Neural cell (in vitro differentiated cells): ENCODE results near the gene C1orf52. TPM values are rescaled to one million over a fixed set of nuclear protein-coding genes. Genes with fewer than 3 reads are reported as not detected.

Experiments used
- H2AFZ ChIP-seq: fragments of 200-600, 300-800 bp; sonication (generic), shearing (Covaris generic); 2 replicates; pipeline ENCODE4 v1.6.0; 2014; ENCODE audit warnings: low read depth, mild to moderate bottlenecking, antibody characterized with exemption, low read length, moderate library complexity
- H3F3A ChIP-seq: fragments of 200-600 bp; shearing (Covaris generic); 2 replicates; pipeline ENCODE4 v1.6.1; 2016; ENCODE audit warnings: mild to moderate bottlenecking, moderate library complexity, mixed read lengths, antibody characterized with exemption, low read length; ENCODE audit not compliant: insufficient read depth, poor library complexity, severe bottlenecking
- H3K27ac ChIP-seq: fragments of 200-600, 300-800 bp; sonication (generic), shearing (Covaris generic); 2 replicates; pipeline ENCODE4 v1.5.1; 2014; ENCODE audit warnings: mild to moderate bottlenecking, low read length, moderate library complexity
- H3K27me3 ChIP-seq: fragments of 300-800, 200-600 bp; sonication (generic), shearing (Covaris generic); 2 replicates; pipeline ENCODE4 v1.6.0; 2014; ENCODE audit warnings: mild to moderate bottlenecking, low read depth, low read length, moderate library complexity; ENCODE audit not compliant: insufficient read depth
- H3K36me3 ChIP-seq: fragments of 300-800, 200-600 bp; sonication (generic), shearing (Covaris generic); 2 replicates; pipeline ENCODE4 v1.5.1; 2014; ENCODE audit warnings: mild to moderate bottlenecking, antibody characterized with exemption, low read length, moderate library complexity; ENCODE audit not compliant: insufficient read depth
- H3K4me2 ChIP-seq: fragments of 300-800, 200-600 bp; sonication (generic), shearing (Covaris generic); 2 replicates; pipeline ENCODE4 v1.6.0; 2014; ENCODE audit warnings: mild to moderate bottlenecking, low read length
- H3K4me3 ChIP-seq: fragments of 300-800, 200-600 bp; sonication (generic), shearing (Covaris generic); 2 replicates; pipeline ENCODE4 v1.5.1; 2014; ENCODE audit warnings: mild to moderate bottlenecking, low read length, moderate library complexity
- H3K79me2 ChIP-seq: fragments of 200-600 bp; shearing (Covaris generic); replicated peaks from 2 replicates; pipeline ENCODE4 v1.6.0; 2014; ENCODE audit warnings: mild to moderate bottlenecking, low read length, moderate library complexity; ENCODE audit not compliant: insufficient read depth
- H3K9ac ChIP-seq: fragments of 300-800, 200-600 bp; sonication (generic), shearing (Covaris generic); 2 replicates; pipeline ENCODE4 v1.6.1; 2016; ENCODE audit warnings: mild to moderate bottlenecking, low read length, mixed read lengths
- H3K9me2 ChIP-seq: fragments of 200-600 bp; shearing (Covaris generic); 2 replicates; pipeline ENCODE4 v1.6.1; 2016; ENCODE audit warnings: mild to moderate bottlenecking, low read length, mixed read lengths; ENCODE audit not compliant: insufficient read depth
- H3K9me3 ChIP-seq: fragments of 200-600, 300-800 bp; sonication (generic), shearing (Covaris generic); 2 replicates; pipeline ENCODE4 v1.6.1; 2016; ENCODE audit warnings: mild to moderate bottlenecking, mixed run types, low read length, moderate library complexity, mixed read lengths
- H4K20me1 ChIP-seq: fragments of 200-600 bp; shearing (Covaris generic); 2 replicates; pipeline ENCODE4 v1.6.1; 2016; ENCODE audit warnings: mild to moderate bottlenecking, mixed run types; ENCODE audit not compliant: insufficient read depth
- CTCF ChIP-seq: fragments of 450-650 bp; IDR thresholded peaks from 2 replicates; pipeline ENCODE4 v1.5.1; 2014; ENCODE audit warnings: antibody characterized with exemption, mild to moderate bottlenecking, moderate library complexity; ENCODE audit not compliant: poor library complexity, severe bottlenecking
- EP300 ChIP-seq: fragments of 450-650 bp; conservative IDR thresholded peaks from 2 replicates; pipeline ENCODE4 v1.6.1; 2014; ENCODE audit warnings: antibody characterized with exemption, mild to moderate bottlenecking, moderate library complexity; ENCODE audit not compliant: poor library complexity, severe bottlenecking
- EZH2 ChIP-seq: fragments of 200-600, 300-800 bp; shearing (Covaris generic), sonication (generic); IDR thresholded peaks from 2 replicates; pipeline ENCODE4 v1.6.1; 2014; ENCODE audit warnings: antibody characterized with exemption, low read length, borderline replicate concordance, mild to moderate bottlenecking; ENCODE audit not compliant: insufficient read depth, poor library complexity, severe bottlenecking
- MXI1 ChIP-seq: fragments of 450-650 bp; conservative IDR thresholded peaks from 2 replicates; pipeline ENCODE4 v1.6.1; 2014; ENCODE audit warnings: antibody characterized with exemption, mild to moderate bottlenecking; ENCODE audit not compliant: poor library complexity, severe bottlenecking
- POLR2AphosphoS5 ChIP-seq: IDR thresholded peaks from 2 replicates; pipeline ENCODE4 v1.6.1; 2012
- RAD21 ChIP-seq: fragments of 450-650 bp; conservative IDR thresholded peaks from 2 replicates; pipeline ENCODE4 v1.6.1; 2014; ENCODE audit warnings: antibody characterized with exemption, mild to moderate bottlenecking, moderate library complexity
- REST ChIP-seq: IDR thresholded peaks from 2 replicates; pipeline ENCODE4 v1.6.1; 2012; ENCODE audit warnings: borderline replicate concordance
- SMC3 ChIP-seq: fragments of 450-650 bp; conservative IDR thresholded peaks from 2 replicates; pipeline ENCODE4 v1.6.1; 2014; ENCODE audit warnings: antibody characterized with exemption, mild to moderate bottlenecking, moderate library complexity; ENCODE audit not compliant: poor library complexity
- TAF1 ChIP-seq: IDR thresholded peaks from 2 replicates; pipeline ENCODE4 v1.6.1; 2012; ENCODE audit warnings: low read depth
- polyA plus RNA-seq: library from polyadenylated mRNA; depleted of rRNA; stranded (reverse); fragments of >200 nt; gene quantifications from 2 replicates; pipeline ENCODE4 v1.2.3, GENCODE V29; 2014

The C1orf52 gene
- polyA plus RNA-seq, 1 donor from 2014 or later: 94.6 TPM

GRCh38 chr1:85224734-85225623 is 34.5 kb downstream of the C1orf52 start:
- no peaks in the 10 kb centered on the region for H3K79me2 ChIP-seq
- H4K20me1 ChIP-seq: no peaks in the 10 kb centered on the region
- H3K4me2 ChIP-seq: no peak overlapping the region
- H3F3A ChIP-seq: no peaks in the 10 kb centered on the region
- no peak overlapping the region for H2AFZ ChIP-seq
- H3K36me3 ChIP-seq: no peaks in the 10 kb centered on the region
- H3K27ac ChIP-seq: no peak overlapping the region
- no peak for TF ChIP-seq SMC3
- TF ChIP-seq POLR2AphosphoS5: peak; percentile 40
- no peaks in the 10 kb centered on the region for H3K9me2 ChIP-seq
- H3K4me3 ChIP-seq: no peak overlapping the region
- no peaks in the 10 kb centered on the region for H3K9me3 ChIP-seq
- no peak overlapping the region for H3K9ac ChIP-seq
- no peaks in the 10 kb centered on the region for H3K27me3 ChIP-seq

GRCh38 chr1:85224295-85224694 is 35.2 kb downstream of the C1orf52 start:
- Histone ChIP-seq H3K27ac (no peak overlapping the region), H3K79me2 (no peaks in the 10 kb centered on the region), H3K4me2 (no peak overlapping the region), H3K9me2 (no peaks in the 10 kb centered on the region), H4K20me1 (no peaks in the 10 kb centered on the region), H3K27me3 (no peaks in the 10 kb centered on the region), H3K4me3 (no peak overlapping the region), H3K9ac (no peak overlapping the region), H3F3A (no peaks in the 10 kb centered on the region), H3K9me3 (no peaks in the 10 kb centered on the region), H3K36me3 (no peaks in the 10 kb centered on the region), H2AFZ (no peak overlapping the region)
- no peak for TF ChIP-seq RAD21
- TF ChIP-seq POLR2AphosphoS5: no peak
- TF ChIP-seq CTCF: no peak
- no peak for TF ChIP-seq REST
- no peak for TF ChIP-seq EZH2
- TF ChIP-seq SMC3: no peak
- TF ChIP-seq EP300: no peak
- TF ChIP-seq TAF1: no peak
- no peak for TF ChIP-seq MXI1
